GM12878 (cell line): ENCODE measurements around the gene CEP126.

Experiments used
- CHD2 ChIP-seq: IDR thresholded peaks from 2 replicates; pipeline ENCODE4 v1.6.1; 2011; ENCODE audit warnings: low read depth, low read length, improper control_type of control experiment, borderline replicate concordance
- FOXM1 ChIP-seq: IDR thresholded peaks from 2 replicates; pipeline ENCODE4 v1.6.1; 2012; ENCODE audit warnings: low read depth, mild to moderate bottlenecking, inconsistent platforms, low read length, moderate library complexity

- TF ChIP-seq FOXM1 (no peak), CHD2 (no peak)
Measured at GRCh38 chr11:102036757-102037156, 121.9 kb downstream of the CEP126 start.
